HCT116 (cell line): ENCODE data around the gene KLHL6. TPM values are rescaled to one million over a fixed set of nuclear protein-coding genes. Genes with fewer than 3 reads are reported as not detected.

Source experiments
- ATAC-seq: fragments of 200-7000 bp; cut with Tn5 transposase; 2 replicates; pipeline ENCODE4 v1.9.1; 2020; ENCODE audit warnings: mild to moderate bottlenecking, moderate library complexity
- BruUV-seq: library from RNA; stranded (reverse); fragments of 400-500 nt; replicated peaks from 2 replicates; lab custom pipeline; 2021; lab: Mats Ljungman, UMichigan
- CTCF ChIA-PET: fragments of 300-600 bp; sonication (Branson Sonifier 250); formaldehyde crosslinking; loops from one replicate; lab custom pipeline; 2021; ENCODE audit warnings: antibody characterized with exemption; lab: Charles Lee
- POLR2A ChIA-PET: fragments of 300-600, 350-600 bp; sonication (Branson Sonifier 250); formaldehyde crosslinking; loops from one replicate; lab custom pipeline; 2021; ENCODE audit warnings: antibody characterized with exemption; lab: Charles Lee
- RAD21 ChIA-PET, 2 experiments: fragments of 300-600 bp; sonication (Branson Sonifier 250); formaldehyde crosslinking; loops; one replicate each; lab custom pipeline; 2023; ENCODE audit warnings: low total read pairs in 2 of 2; ENCODE audit not compliant: uncharacterized antibody in 2 of 2, unreplicated experiment in 2 of 2, low non-redundant PET in 1 of 2; lab: Charles Lee
- DNase-seq: peaks from one replicate; pipeline ENCODE4 v3.0.0-alpha.2; 2010; ENCODE audit warnings: low read depth, low spot score
- H2AFZ ChIP-seq: fragments of 200-600 bp; shearing (Covaris generic), sonication (generic); 2 replicates; pipeline ENCODE4 v1.6.1; 2017; ENCODE audit warnings: low read depth, mixed run types, mixed read lengths, antibody characterized with exemption, low read length; ENCODE audit not compliant: poor library complexity, severe bottlenecking
- H3K27ac ChIP-seq: 2 replicates; pipeline ENCODE4 v1.5.1; 2012; ENCODE audit warnings: low read depth, low read length
- H3K27me3 ChIP-seq: fragments of 200-600 bp; sonication (generic); 2 replicates; pipeline ENCODE4 v1.6.1; 2016; ENCODE audit warnings: mixed run types, low read length, mixed read lengths; ENCODE audit not compliant: insufficient read depth
- H3K36me3 ChIP-seq, 2 experiments: fragments of 200-500 bp in 1 of 2; fragments of 200-600 bp in 1 of 2; sonication (Bioruptor generic) in 1 of 2; sonication (generic) in 1 of 2; 2 replicates each; pipeline versions ENCODE4 v1.5.1 to v1.6.1; 2014 to 2016; ENCODE audit warnings: low read length in 2 of 2, inconsistent platforms in 1 of 2, mixed read lengths in 1 of 2, mixed run types in 1 of 2; ENCODE audit not compliant: insufficient read depth in 2 of 2, control insufficient read depth in 1 of 2
- H3K4me1 ChIP-seq, 2 experiments: fragments of 200-600 bp in 1 of 2; sonication (generic) in 1 of 2; 2 replicates each; pipeline versions ENCODE4 v1.5.1 to v1.6.1; 2012 to 2017; ENCODE audit warnings: low read length in 2 of 2, inconsistent platforms in 1 of 2, mild to moderate bottlenecking in 1 of 2, mixed read lengths in 1 of 2, mixed run types in 1 of 2, moderate library complexity in 1 of 2; ENCODE audit not compliant: insufficient read depth in 2 of 2, control insufficient read depth in 1 of 2
- H3K4me2 ChIP-seq: fragments of 200-600 bp; sonication (generic); 2 replicates; pipeline ENCODE4 v1.6.1; 2017; ENCODE audit warnings: mixed run types, low read length, mixed read lengths
- H3K4me3 ChIP-seq, 2 experiments: fragments of 200-600 bp in 1 of 2; sonication (generic) in 1 of 2; replicated peaks in 1 of 2; 2 replicates each; pipeline ENCODE4 v1.5.1; 2011 to 2016; ENCODE audit warnings: low read length in 2 of 2, control low read depth in 1 of 2, low read depth in 1 of 2, mild to moderate bottlenecking in 1 of 2, mixed read lengths in 1 of 2, mixed run types in 1 of 2
- H3K79me2 ChIP-seq: fragments of 200-600 bp; sonication (generic); 2 replicates; pipeline ENCODE4 v1.6.1; 2017; ENCODE audit warnings: mild to moderate bottlenecking, mixed run types, low read length, moderate library complexity, mixed read lengths; ENCODE audit not compliant: insufficient read depth
- H3K9ac ChIP-seq: fragments of 200-600 bp; sonication (generic); 2 replicates; pipeline ENCODE4 v1.6.1; 2016; ENCODE audit warnings: low read length, mixed read lengths
- H3K9me2 ChIP-seq: fragments of 200-600 bp; sonication (generic), shearing (Covaris generic); 2 replicates; pipeline ENCODE4 v1.6.1; 2017; ENCODE audit warnings: mixed run types, mild to moderate bottlenecking, moderate library complexity; ENCODE audit not compliant: insufficient read depth
- H3K9me3 ChIP-seq, 2 experiments: fragments of 200-500 bp in 1 of 2; fragments of 200-600 bp in 1 of 2; sonication (Bioruptor generic) in 1 of 2; sonication (generic) in 1 of 2; 2 replicates each; pipeline ENCODE4 v1.6.1; 2014 to 2017; ENCODE audit warnings: low read length in 2 of 2, mixed read lengths in 2 of 2, inconsistent platforms in 1 of 2, low read depth in 1 of 2, mild to moderate bottlenecking in 1 of 2, mixed run types in 1 of 2, moderate library complexity in 1 of 2; ENCODE audit not compliant: control insufficient read depth in 1 of 2, insufficient read depth in 1 of 2
- H4K20me1 ChIP-seq: fragments of 200-600 bp; sonication (generic), shearing (Covaris generic); 2 replicates; pipeline ENCODE4 v1.6.1; 2017; ENCODE audit warnings: mixed run types, mild to moderate bottlenecking, moderate library complexity; ENCODE audit not compliant: insufficient read depth
- CBX3 ChIP-seq: IDR thresholded peaks from 2 replicates; pipeline ENCODE4 v1.6.1; 2012; ENCODE audit warnings: low read depth
- ELF1 ChIP-seq: IDR thresholded peaks from 2 replicates; pipeline ENCODE4 v1.6.1; 2012; ENCODE audit warnings: low read depth, borderline replicate concordance
- JUND ChIP-seq: IDR thresholded peaks from 2 replicates; pipeline ENCODE4 v1.6.1; 2012
- MAX ChIP-seq: IDR thresholded peaks from 2 replicates; pipeline ENCODE4 v1.6.1; 2012
- POLR2A ChIP-seq: IDR thresholded peaks from 2 replicates; pipeline ENCODE4 v1.7.0; 2011; ENCODE audit warnings: borderline replicate concordance; ENCODE audit not compliant: insufficient read depth, insufficient read length; ENCODE audit errors: extremely low read depth
- RAD21 ChIP-seq: IDR thresholded peaks from 2 replicates; pipeline ENCODE4 v1.6.1; 2012; ENCODE audit warnings: low read depth, mild to moderate bottlenecking
- REST ChIP-seq: IDR thresholded peaks from 2 replicates; pipeline ENCODE4 v1.6.1; 2012; ENCODE audit warnings: low read depth
- SIN3A ChIP-seq: IDR thresholded peaks from 2 replicates; pipeline ENCODE4 v1.6.1; 2012; ENCODE audit warnings: low read depth
- SP1 ChIP-seq: IDR thresholded peaks from 2 replicates; pipeline ENCODE4 v1.6.1; 2012; ENCODE audit warnings: low read depth
- SRF ChIP-seq: IDR thresholded peaks from 2 replicates; pipeline ENCODE4 v1.6.1; 2012; ENCODE audit warnings: low read depth
- TCF7L2 ChIP-seq: IDR thresholded peaks from 2 replicates; pipeline ENCODE4 v1.7.0; 2011; ENCODE audit warnings: borderline replicate concordance, inconsistent platforms; ENCODE audit not compliant: insufficient read depth, insufficient read length; ENCODE audit errors: extremely low read depth
- intact Hi-C: fragments of 100-400 bp; cut with micrococcal nuclease; formaldehyde crosslinking; loops from 2 replicates; pipeline ENCODE4 v1.10.0; 2022
- total RNA-seq: library from RNA; stranded (reverse); gene quantifications from one replicate; pipeline ENCODE4 v1.2.1, GENCODE V29; 2021; ENCODE audit not compliant: unreplicated experiment
- TF ChIP-seq, protein P1 (sequence below): IDR thresholded peaks from 2 replicates; pipeline ENCODE4 v1.6.1; 2011; ENCODE audit warnings: mild to moderate bottlenecking, low read length, moderate library complexity; ENCODE audit not compliant: insufficient replicate concordance; ENCODE audit errors: extremely low read depth

KLHL6 gene
- total RNA-seq, 1 experiment from 2014 or later = 0.15 TPM

- TF ChIP-seq, protein P1, sequence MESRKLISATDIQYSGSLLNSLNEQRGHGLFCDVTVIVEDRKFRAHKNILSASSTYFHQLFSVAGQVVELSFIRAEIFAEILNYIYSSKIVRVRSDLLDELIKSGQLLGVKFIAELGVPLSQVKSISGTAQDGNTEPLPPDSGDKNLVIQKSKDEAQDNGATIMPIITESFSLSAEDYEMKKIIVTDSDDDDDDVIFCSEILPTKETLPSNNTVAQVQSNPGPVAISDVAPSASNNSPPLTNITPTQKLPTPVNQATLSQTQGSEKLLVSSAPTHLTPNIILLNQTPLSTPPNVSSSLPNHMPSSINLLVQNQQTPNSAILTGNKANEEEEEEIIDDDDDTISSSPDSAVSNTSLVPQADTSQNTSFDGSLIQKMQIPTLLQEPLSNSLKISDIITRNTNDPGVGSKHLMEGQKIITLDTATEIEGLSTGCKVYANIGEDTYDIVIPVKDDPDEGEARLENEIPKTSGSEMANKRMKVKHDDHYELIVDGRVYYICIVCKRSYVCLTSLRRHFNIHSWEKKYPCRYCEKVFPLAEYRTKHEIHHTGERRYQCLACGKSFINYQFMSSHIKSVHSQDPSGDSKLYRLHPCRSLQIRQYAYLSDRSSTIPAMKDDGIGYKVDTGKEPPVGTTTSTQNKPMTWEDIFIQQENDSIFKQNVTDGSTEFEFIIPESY = no peak
- TF ChIP-seq TCF7L2 (no peak), MAX (no peak), SRF (no peak), RAD21 (no peak), CBX3 (no peak)
Measured at GRCh38 chr3:183496311-183496710, 59.2 kb downstream of the KLHL6 start (continued).

DNA sequence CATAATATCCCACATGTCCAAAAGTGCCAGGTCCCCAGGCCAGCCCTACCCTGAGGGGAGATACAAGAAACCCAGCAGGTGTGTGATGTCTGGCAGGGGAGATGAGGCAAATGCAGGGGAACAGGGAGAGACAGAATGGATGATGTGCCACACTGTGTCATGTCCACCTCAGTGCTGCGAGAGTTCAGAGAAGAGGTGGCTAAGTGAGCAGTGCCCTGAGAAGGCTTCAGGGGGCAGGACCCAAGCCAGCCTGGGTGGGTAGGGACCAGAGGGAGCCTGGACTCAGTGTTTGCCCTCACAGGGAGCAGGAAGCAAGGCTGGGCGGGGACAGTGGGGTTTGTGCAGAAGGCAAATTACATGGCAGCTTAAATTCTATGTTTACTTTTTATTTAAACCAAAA, 61.2 kb downstream of the KLHL6 start:
- CTCF ChIA-PET = no interaction called here
- TF ChIP-seq POLR2A (no peak), ELF1 (no peak), CBX3 (no peak), REST (no peak), SIN3A (no peak), JUND (no peak), SRF (no peak), SP1 (no peak), MAX (no peak)
- Histone ChIP-seq H2AFZ (no peak overlapping the region), H3K27ac (no peak overlapping the region), H3K4me1 (no peaks in the 10 kb centered on the region), H3K9me2 (no peaks in the 10 kb centered on the region), H4K20me1 (no peaks in the 10 kb centered on the region), H3K27me3 (no peaks in the 10 kb centered on the region), H3K79me2 (no peaks in the 10 kb centered on the region), H3K4me3 (no peak overlapping the region), H3K36me3 (no peaks in the 10 kb centered on the region), H3K4me2 (no peak overlapping the region), H3K9me3 (no peaks in the 10 kb centered on the region), H3K9ac (no peak overlapping the region)
- RAD21 ChIA-PET = no interaction called here
- POLR2A ChIA-PET = no interaction called here
- no peak for DNase-seq
- no peak for ATAC-seq
- intact Hi-C loops = no loop called here
- BruUV-seq = no TSS peak
